ENCODE results near the gene TMOD2. TPM values are rescaled to one million over a fixed set of nuclear protein-coding genes. Genes with fewer than 3 reads are reported as not detected.

TMOD2 gene
- total RNA-seq, 6 donors from 2014 or later = 5.6 to 13.8 (median 10.9) TPM

DNA sequence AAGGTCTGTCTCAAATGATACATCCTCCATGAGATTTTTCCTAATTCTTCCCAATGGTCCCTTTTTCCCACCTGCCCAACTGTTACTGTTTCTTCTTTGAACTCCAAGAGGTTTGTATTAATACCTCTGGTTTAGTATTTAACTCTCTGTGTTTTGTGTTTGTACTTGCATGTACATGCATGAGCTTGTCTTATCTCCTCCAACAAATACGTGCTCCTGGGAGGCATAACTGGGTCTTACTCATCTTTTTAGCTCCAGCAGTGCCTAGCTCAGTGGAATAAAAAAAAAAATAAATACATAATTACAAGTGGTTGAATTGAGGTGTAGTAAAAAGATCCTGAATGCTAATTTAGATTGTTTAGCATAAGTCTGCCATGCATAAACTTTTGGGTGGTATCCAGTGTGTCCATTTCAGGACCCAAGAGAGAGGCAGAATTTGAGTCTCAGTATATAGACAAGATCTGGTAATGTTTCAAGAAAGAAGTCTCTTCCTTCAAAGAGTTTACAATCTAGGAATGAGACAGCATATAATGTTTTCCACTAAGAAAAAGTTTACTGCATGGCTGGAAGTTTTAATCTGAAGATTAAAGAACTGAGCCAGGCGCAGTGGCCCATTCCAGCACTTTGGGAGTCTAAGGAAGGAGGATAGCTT lies 12.2 kb upstream of the TMOD2 start:
- ATAC-seq (ENCODE audit: low FRiP score in 2 of 2) (no peak), DNase-seq (no peak)
- Histone ChIP-seq H3K27me3 (no peaks in the 10 kb centered on the region), H3K4me1 (peaks cover 14 to 25% (median 20%) of the 10 kb centered on the region in 4 donors), H3K27ac (peak overlapping the region in 1 of 4 donors; percentile 89), H3K4me3 (no peak overlapping the region), H3K36me3 (no peaks in the 10 kb centered on the region), H3K9me3 (no peaks in the 10 kb centered on the region)
- TF ChIP-seq POLR2AphosphoS5 (IDR thresholded peaks at IDR 0.05) = no peak
- TF ChIP-seq, protein P1, sequence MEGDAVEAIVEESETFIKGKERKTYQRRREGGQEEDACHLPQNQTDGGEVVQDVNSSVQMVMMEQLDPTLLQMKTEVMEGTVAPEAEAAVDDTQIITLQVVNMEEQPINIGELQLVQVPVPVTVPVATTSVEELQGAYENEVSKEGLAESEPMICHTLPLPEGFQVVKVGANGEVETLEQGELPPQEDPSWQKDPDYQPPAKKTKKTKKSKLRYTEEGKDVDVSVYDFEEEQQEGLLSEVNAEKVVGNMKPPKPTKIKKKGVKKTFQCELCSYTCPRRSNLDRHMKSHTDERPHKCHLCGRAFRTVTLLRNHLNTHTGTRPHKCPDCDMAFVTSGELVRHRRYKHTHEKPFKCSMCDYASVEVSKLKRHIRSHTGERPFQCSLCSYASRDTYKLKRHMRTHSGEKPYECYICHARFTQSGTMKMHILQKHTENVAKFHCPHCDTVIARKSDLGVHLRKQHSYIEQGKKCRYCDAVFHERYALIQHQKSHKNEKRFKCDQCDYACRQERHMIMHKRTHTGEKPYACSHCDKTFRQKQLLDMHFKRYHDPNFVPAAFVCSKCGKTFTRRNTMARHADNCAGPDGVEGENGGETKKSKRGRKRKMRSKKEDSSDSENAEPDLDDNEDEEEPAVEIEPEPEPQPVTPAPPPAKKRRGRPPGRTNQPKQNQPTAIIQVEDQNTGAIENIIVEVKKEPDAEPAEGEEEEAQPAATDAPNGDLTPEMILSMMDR (IDR thresholded peaks at IDR 0.05) = no peak
- TF ChIP-seq POLR2A (IDR thresholded peaks at IDR 0.05) = no peak
- no peak for TF ChIP-seq EP300 (IDR thresholded peaks at IDR 0.05)
- 94 to 95% methylated on average over 2 of the region's 2 CpGs for WGBS, 2 donors

DNA sequence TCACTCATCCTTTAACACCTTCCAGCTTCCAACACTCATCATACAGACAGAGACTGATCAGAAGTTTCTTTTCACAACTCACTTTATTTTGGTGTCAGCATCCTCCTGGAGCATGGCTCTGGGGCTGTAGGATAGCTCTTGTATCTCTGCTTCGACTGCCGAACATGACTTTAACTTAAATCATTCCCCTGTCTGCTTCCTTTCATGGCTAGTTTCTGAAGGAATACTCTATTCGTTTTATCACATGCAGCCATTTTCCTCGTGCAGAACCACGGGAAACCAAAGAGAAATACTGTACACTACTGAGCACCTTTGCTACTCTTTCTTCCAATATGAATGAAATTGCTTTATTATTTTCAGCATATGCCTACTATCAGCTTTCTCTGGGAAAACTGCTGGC lies 2.1 kb upstream of the TMOD2 start:
- DNase-seq = no peak
- Histone ChIP-seq H3K4me3 (no peak overlapping the region), H3K9me3 (no peaks in the 10 kb centered on the region), H3K27me3 (no peaks in the 10 kb centered on the region), H3K4me1 (peaks cover 4 to 19% (median 13%) of the 10 kb centered on the region in 4 donors), H3K27ac (no peak overlapping the region), H3K36me3 (no peaks in the 10 kb centered on the region)
- TF ChIP-seq, protein P1 (IDR thresholded peaks at IDR 0.05) = no peak
- TF ChIP-seq EP300 (IDR thresholded peaks at IDR 0.05) = no peak
- no peak for TF ChIP-seq POLR2AphosphoS5 (IDR thresholded peaks at IDR 0.05)
- TF ChIP-seq POLR2A (IDR thresholded peaks at IDR 0.05) = no peak
- 83 to 85% methylated on average over 5 of the region's 5 CpGs for WGBS, 2 donors
- ATAC-seq (ENCODE audit: low FRiP score in 2 of 2) = no peak

DNA sequence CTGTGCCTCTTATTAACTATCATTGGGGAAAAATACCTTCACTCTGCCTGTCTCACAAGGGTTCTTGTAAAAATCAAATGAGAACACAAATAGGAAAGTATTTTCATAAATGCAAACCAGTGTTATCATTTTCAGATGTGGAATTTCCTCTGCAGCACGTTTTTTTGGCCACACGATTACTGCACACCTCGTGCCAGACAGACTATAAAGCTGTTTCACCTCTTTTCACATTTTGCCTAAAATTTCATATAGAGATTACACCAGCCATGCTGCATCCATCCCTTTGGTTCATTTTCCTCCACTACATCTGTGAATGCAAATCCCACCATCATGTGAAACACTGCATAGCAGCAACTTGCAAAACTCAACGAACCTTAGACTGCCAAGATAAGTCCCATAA lies 1.2 kb upstream of the TMOD2 start:
- no peaks in the 10 kb centered on the region for H3K36me3 ChIP-seq
- peaks cover 4 to 19% (median 13%) of the 10 kb centered on the region in 4 donors for H3K4me1 ChIP-seq
- no peak overlapping the region for H3K4me3 ChIP-seq
- no peaks in the 10 kb centered on the region for H3K9me3 ChIP-seq
- no peak overlapping the region for H3K27ac ChIP-seq
- TF ChIP-seq POLR2A (IDR thresholded peaks at IDR 0.05) (no peak), POLR2AphosphoS5 (IDR thresholded peaks at IDR 0.05) (no peak), EP300 (IDR thresholded peaks at IDR 0.05) (no peak)
- TF ChIP-seq, protein P1 (IDR thresholded peaks at IDR 0.05) = no peak
- ATAC-seq (ENCODE audit: low FRiP score in 2 of 2) (no peak), DNase-seq (no peak)
- H3K27me3 ChIP-seq = no peaks in the 10 kb centered on the region
- 78% methylated on average over 4 of the region's 4 CpGs for WGBS, 2 donors

DNA sequence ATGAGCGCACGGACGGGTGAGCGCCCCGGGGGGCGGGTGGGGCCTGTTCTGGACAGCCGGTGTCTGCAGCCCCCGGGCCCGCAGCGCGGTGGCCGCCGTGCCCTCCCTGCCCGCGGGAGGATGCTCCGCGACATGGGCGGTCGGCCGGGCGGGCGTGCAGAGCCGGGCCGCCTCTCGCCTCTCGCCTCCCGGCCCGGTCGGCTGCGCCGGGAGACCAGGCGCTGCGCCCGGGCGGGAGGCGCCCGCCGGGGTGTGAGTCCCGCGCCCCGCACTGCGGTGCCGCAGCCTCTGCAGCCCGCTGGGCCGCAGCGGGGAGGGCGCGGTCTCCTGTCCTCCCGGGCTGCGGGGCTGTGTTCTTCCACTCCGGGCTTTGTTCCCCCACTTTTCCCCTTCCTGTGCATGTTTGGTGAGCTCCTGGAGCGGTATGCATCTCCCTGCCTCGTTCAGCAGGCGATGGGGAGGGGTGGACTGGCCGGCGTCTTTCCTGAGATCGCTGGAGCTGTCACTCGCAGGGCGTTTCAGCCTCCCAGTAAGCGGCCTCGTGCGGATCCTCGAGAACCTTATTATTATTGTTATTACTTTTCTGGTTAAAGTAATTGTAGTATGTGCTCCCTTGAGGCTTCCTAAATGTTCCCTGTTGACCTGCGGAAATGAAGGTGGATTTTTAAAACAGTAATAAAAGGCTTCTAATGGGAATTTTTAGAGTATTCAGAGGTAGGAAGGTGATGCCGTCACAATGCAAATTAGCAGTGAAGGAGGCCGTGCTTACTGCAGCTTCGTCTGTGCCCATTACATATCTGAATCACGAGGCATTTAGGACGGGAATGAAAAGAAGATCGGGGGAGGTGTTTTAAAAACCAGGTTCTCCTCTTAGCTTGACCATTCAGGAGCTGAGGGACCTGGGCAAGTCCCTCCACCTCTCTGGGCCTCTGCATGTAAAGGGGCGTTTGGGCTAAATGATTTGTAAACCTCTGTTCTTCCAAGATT lies 593 bp downstream of the TMOD2 start:
- WGBS, 2 donors = 8 to 13% methylated on average over 23 to 28 of the region's 71 CpGs
- Histone ChIP-seq H3K27me3 (no peaks in the 10 kb centered on the region), H3K4me1 (peaks cover 11 to 19% (median 13%) of the 10 kb centered on the region in 4 donors), H3K36me3 (no peaks in the 10 kb centered on the region), H3K27ac (peak overlapping the region in 3 of 4 donors; percentile 15 to 81 (median 30)), H3K9me3 (no peaks in the 10 kb centered on the region), H3K4me3 (peak overlapping the region; percentile 54 to 93 (median 88))
- ATAC-seq (ENCODE audit: low FRiP score in 2 of 2) = peak in 1 of 2 donors; percentile 61
- TF ChIP-seq POLR2A (IDR thresholded peaks at IDR 0.05) = no peak
- no peak for TF ChIP-seq EP300 (IDR thresholded peaks at IDR 0.05)
- TF ChIP-seq, protein P1 (IDR thresholded peaks at IDR 0.05) = no peak
- TF ChIP-seq POLR2AphosphoS5 (IDR thresholded peaks at IDR 0.05) = no peak
- DNase-seq = peak in 1 of 2 donors; percentile 40
